ENCODE measurements around the gene MED13. TPM values are rescaled to one million over a fixed set of nuclear protein-coding genes. Genes with fewer than 3 reads are reported as not detected.
"Not testable (repeated sequence)": the region's sequence is repeated elsewhere in the genome, so short reads cannot be mapped to it uniquely, and the experiment has no call there.

MED13 gene
- total RNA-seq, 1 donor from 2014 or later, result 51.4 TPM

GRCh38 chr17:61897548-61898180 lies 167.4 kb downstream of the MED13 start:
- no peaks in the 10 kb centered on the region for H3K9me3 Mint-ChIP-seq (ENCODE audit: unreplicated experiment)
- no peak for DNase-seq (ENCODE audit: low spot score)
- peaks cover 6% of the 10 kb centered on the region for H3K4me1 Mint-ChIP-seq (ENCODE audit: unreplicated experiment)
- H3K27me3 Mint-ChIP-seq (ENCODE audit: unreplicated experiment), result no peaks in the 10 kb centered on the region
- no peak overlapping the region for H3K27ac Mint-ChIP-seq (ENCODE audit: unreplicated experiment)
- TF ChIP-seq CTCF (IDR thresholded peaks at IDR 0.05; ENCODE audit: unreplicated experiment), result no peak
- peaks cover 4% of the 10 kb centered on the region for H3K36me3 Mint-ChIP-seq (ENCODE audit: low read depth, unreplicated experiment)
- no peak overlapping the region for H3K4me3 Mint-ChIP-seq (ENCODE audit: unreplicated experiment)

- DNase-seq (ENCODE audit: low spot score), result no peak
- TF ChIP-seq CTCF (IDR thresholded peaks at IDR 0.05; ENCODE audit: unreplicated experiment), result no peak
- H3K27me3 Mint-ChIP-seq (ENCODE audit: unreplicated experiment), result no peaks in the 10 kb centered on the region
- peaks cover 4% of the 10 kb centered on the region for H3K36me3 Mint-ChIP-seq (ENCODE audit: low read depth, unreplicated experiment)
- H3K4me3 Mint-ChIP-seq (ENCODE audit: unreplicated experiment), result no peak overlapping the region
- H3K4me1 Mint-ChIP-seq (ENCODE audit: unreplicated experiment), result no peaks in the 10 kb centered on the region
- no peak overlapping the region for H3K27ac Mint-ChIP-seq (ENCODE audit: unreplicated experiment)
- H3K9me3 Mint-ChIP-seq (ENCODE audit: unreplicated experiment), result no peaks in the 10 kb centered on the region
Measured at GRCh38 chr17:61895391-61895790, 169.7 kb downstream of the MED13 start.

- H3K27ac Mint-ChIP-seq (ENCODE audit: unreplicated experiment); H3K36me3 Mint-ChIP-seq (ENCODE audit: low read depth, unreplicated experiment); DNase-seq (ENCODE audit: low spot score); H3K4me3 Mint-ChIP-seq (ENCODE audit: unreplicated experiment); H3K27me3 Mint-ChIP-seq (ENCODE audit: unreplicated experiment); H3K4me1 Mint-ChIP-seq (ENCODE audit: unreplicated experiment); H3K9me3 Mint-ChIP-seq (ENCODE audit: unreplicated experiment): not testable (repeated sequence)
Measured at GRCh38 chr17:61894310-61894709, 170.8 kb downstream of the MED13 start.

Other genes starting within 250 kb of the MED13 start
- 5.2 TPM for gene BRIP1, start 201.8 kb downstream of the MED13 start, total RNA-seq (ENCODE audit: unreplicated experiment)
- gene INTS2, start 137.3 kb downstream of the MED13 start, total RNA-seq (ENCODE audit: unreplicated experiment), result 12.3 TPM

Measured in endothelial cell (in vitro differentiated cells).